Measurements from ENCODE around the gene ETAA1.

ETAA1 gene

GRCh38 chr2:67423489-67423888, 26.4 kb downstream of the ETAA1 start:
- Histone ChIP-seq H3F3A (ENCODE audit: control insufficient read depth, insufficient read depth) (no peaks in the 10 kb centered on the region), H3K36me3 (ENCODE audit: control insufficient read depth, low read length) (no peaks in the 10 kb centered on the region), H3K9me3 (ENCODE audit: control insufficient read depth, insufficient read depth, low read length) (no peaks in the 10 kb centered on the region), H4K20me1 (ENCODE audit: control insufficient read depth, insufficient read depth, low read depth, low read length) (no peaks in the 10 kb centered on the region), H3K27me3 (ENCODE audit: control insufficient read depth, low read length) (peaks cover 4% of the 10 kb centered on the region; the same call in 1 of the 2 replicates), H3K4me3 (ENCODE audit: low read length) (no peak overlapping the region), H3K4me2 (ENCODE audit: low read length) (no peak overlapping the region), H3K4me1 (ENCODE audit: control insufficient read depth, low read length) (no peaks in the 10 kb centered on the region), H3K9me2 (replicated peaks; ENCODE audit: control insufficient read depth, low read length) (no peaks in the 10 kb centered on the region), H3K79me2 (ENCODE audit: control insufficient read depth, low read length) (no peaks in the 10 kb centered on the region), H3K27ac (ENCODE audit: low read depth, low read length) (no peak overlapping the region)
- TF ChIP-seq EZH2phosphoT487 (IDR thresholded peaks at IDR 0.05; ENCODE audit: borderline replicate concordance, low read length) (no peak), CTCF (IDR thresholded peaks at IDR 0.05; ENCODE audit: low read depth, low read length, poor library complexity, severe bottlenecking) (no peak)

- Histone ChIP-seq H3K9me2 (replicated peaks; ENCODE audit: control insufficient read depth, low read length) (no peaks in the 10 kb centered on the region), H3K4me3 (ENCODE audit: low read length) (no peak overlapping the region), H3K36me3 (ENCODE audit: control insufficient read depth, low read length) (no peaks in the 10 kb centered on the region), H3F3A (ENCODE audit: control insufficient read depth, insufficient read depth) (no peaks in the 10 kb centered on the region), H3K79me2 (ENCODE audit: control insufficient read depth, low read length) (no peaks in the 10 kb centered on the region), H3K27ac (ENCODE audit: low read depth, low read length) (no peak overlapping the region), H3K4me1 (ENCODE audit: control insufficient read depth, low read length) (no peaks in the 10 kb centered on the region), H4K20me1 (ENCODE audit: control insufficient read depth, insufficient read depth, low read depth, low read length) (no peaks in the 10 kb centered on the region), H3K4me2 (ENCODE audit: low read length) (no peak overlapping the region), H3K9me3 (ENCODE audit: control insufficient read depth, insufficient read depth, low read length) (no peaks in the 10 kb centered on the region), H3K27me3 (ENCODE audit: control insufficient read depth, low read length) (no peaks in the 10 kb centered on the region)
- TF ChIP-seq EZH2phosphoT487 (IDR thresholded peaks at IDR 0.05; ENCODE audit: borderline replicate concordance, low read length) (no peak), CTCF (IDR thresholded peaks at IDR 0.05; ENCODE audit: low read depth, low read length, poor library complexity, severe bottlenecking) (no peak)
Observed at GRCh38 chr2:67436221-67436620, 39.1 kb downstream of the ETAA1 start.

GRCh38 chr2:67437114-67437513, 40.0 kb downstream of the ETAA1 start:
- Histone ChIP-seq H3K27me3 (ENCODE audit: control insufficient read depth, low read length) (no peaks in the 10 kb centered on the region), H3F3A (ENCODE audit: control insufficient read depth, insufficient read depth) (no peaks in the 10 kb centered on the region), H3K36me3 (ENCODE audit: control insufficient read depth, low read length) (no peaks in the 10 kb centered on the region), H4K20me1 (ENCODE audit: control insufficient read depth, insufficient read depth, low read depth, low read length) (no peaks in the 10 kb centered on the region), H3K9me2 (replicated peaks; ENCODE audit: control insufficient read depth, low read length) (no peaks in the 10 kb centered on the region), H3K4me2 (ENCODE audit: low read length) (no peak overlapping the region), H3K9me3 (ENCODE audit: control insufficient read depth, insufficient read depth, low read length) (no peaks in the 10 kb centered on the region), H3K4me1 (ENCODE audit: control insufficient read depth, low read length) (no peaks in the 10 kb centered on the region), H3K79me2 (ENCODE audit: control insufficient read depth, low read length) (no peaks in the 10 kb centered on the region), H3K4me3 (ENCODE audit: low read length) (no peak overlapping the region), H3K27ac (ENCODE audit: low read depth, low read length) (no peak overlapping the region)
- TF ChIP-seq EZH2phosphoT487 (IDR thresholded peaks at IDR 0.05; ENCODE audit: borderline replicate concordance, low read length) = no peak
- no peak for TF ChIP-seq CTCF (IDR thresholded peaks at IDR 0.05; ENCODE audit: low read depth, low read length, poor library complexity, severe bottlenecking)

- H3K36me3 ChIP-seq (ENCODE audit: control insufficient read depth, low read length) = no peaks in the 10 kb centered on the region
Observed at GRCh38 chr2:67438337-67438736, 41.2 kb downstream of the ETAA1 start.

More at GRCh38 chr2:67438337-67438736, 41.2 kb downstream of the ETAA1 start:
- no peaks in the 10 kb centered on the region for H3K4me1 ChIP-seq (ENCODE audit: control insufficient read depth, low read length)
- no peak overlapping the region for H3K4me2 ChIP-seq (ENCODE audit: low read length)
- no peaks in the 10 kb centered on the region for H3K9me2 ChIP-seq (replicated peaks; ENCODE audit: control insufficient read depth, low read length)
- no peaks in the 10 kb centered on the region for H3K79me2 ChIP-seq (ENCODE audit: control insufficient read depth, low read length)
- no peaks in the 10 kb centered on the region for H3F3A ChIP-seq (ENCODE audit: control insufficient read depth, insufficient read depth)
- H4K20me1 ChIP-seq (ENCODE audit: control insufficient read depth, insufficient read depth, low read depth, low read length) = no peaks in the 10 kb centered on the region
- TF ChIP-seq EZH2phosphoT487 (IDR thresholded peaks at IDR 0.05; ENCODE audit: borderline replicate concordance, low read length) (no peak), CTCF (IDR thresholded peaks at IDR 0.05; ENCODE audit: low read depth, low read length, poor library complexity, severe bottlenecking) (no peak)
- no peak overlapping the region for H3K27ac ChIP-seq (ENCODE audit: low read depth, low read length)
- H3K9me3 ChIP-seq (ENCODE audit: control insufficient read depth, insufficient read depth, low read length) = no peaks in the 10 kb centered on the region
- H3K27me3 ChIP-seq (ENCODE audit: control insufficient read depth, low read length) = no peaks in the 10 kb centered on the region
- no peak overlapping the region for H3K4me3 ChIP-seq (ENCODE audit: low read length)

Measured in DOHH2 (cell line).